ENCODE data around the gene OR9Q1.

The OR9Q1 gene

DNA sequence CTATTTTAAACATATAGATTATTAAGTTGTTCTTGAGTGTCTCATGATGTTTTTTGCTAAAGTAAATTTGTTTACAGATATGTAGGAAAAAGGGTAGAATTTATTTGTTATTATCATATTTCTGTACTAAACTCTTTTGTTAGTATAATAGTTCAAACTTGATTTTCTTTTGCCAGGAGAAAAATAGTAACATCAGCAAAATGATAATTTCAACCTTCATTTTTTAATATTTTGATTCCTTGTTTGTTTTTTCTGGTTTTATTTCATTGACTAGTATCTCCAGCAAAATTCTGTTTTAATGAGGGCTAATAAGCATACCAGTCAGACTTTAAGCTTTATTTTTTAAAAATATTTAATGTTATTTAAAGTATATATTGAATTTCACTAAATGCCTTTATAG, 192.8 kb downstream of the OR9Q1 start:
- Histone ChIP-seq H3K36me3 (no peaks in the 10 kb centered on the region), H3K4me3 (ENCODE audit: low read depth in 1 of 2, low read length in 1 of 2) (no peak overlapping the region), H3K4me1 (ENCODE audit: control insufficient read depth in 1 of 2, insufficient read depth in 1 of 2, low read depth in 1 of 2, low read length in 1 of 2) (no peaks in the 10 kb centered on the region), H3K27ac (no peak overlapping the region), H3K9me3 (no peaks in the 10 kb centered on the region), H3K27me3 (no peaks in the 10 kb centered on the region)
- TF ChIP-seq, protein P1, sequence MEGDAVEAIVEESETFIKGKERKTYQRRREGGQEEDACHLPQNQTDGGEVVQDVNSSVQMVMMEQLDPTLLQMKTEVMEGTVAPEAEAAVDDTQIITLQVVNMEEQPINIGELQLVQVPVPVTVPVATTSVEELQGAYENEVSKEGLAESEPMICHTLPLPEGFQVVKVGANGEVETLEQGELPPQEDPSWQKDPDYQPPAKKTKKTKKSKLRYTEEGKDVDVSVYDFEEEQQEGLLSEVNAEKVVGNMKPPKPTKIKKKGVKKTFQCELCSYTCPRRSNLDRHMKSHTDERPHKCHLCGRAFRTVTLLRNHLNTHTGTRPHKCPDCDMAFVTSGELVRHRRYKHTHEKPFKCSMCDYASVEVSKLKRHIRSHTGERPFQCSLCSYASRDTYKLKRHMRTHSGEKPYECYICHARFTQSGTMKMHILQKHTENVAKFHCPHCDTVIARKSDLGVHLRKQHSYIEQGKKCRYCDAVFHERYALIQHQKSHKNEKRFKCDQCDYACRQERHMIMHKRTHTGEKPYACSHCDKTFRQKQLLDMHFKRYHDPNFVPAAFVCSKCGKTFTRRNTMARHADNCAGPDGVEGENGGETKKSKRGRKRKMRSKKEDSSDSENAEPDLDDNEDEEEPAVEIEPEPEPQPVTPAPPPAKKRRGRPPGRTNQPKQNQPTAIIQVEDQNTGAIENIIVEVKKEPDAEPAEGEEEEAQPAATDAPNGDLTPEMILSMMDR (IDR thresholded peaks at IDR 0.05): no peak

DNA sequence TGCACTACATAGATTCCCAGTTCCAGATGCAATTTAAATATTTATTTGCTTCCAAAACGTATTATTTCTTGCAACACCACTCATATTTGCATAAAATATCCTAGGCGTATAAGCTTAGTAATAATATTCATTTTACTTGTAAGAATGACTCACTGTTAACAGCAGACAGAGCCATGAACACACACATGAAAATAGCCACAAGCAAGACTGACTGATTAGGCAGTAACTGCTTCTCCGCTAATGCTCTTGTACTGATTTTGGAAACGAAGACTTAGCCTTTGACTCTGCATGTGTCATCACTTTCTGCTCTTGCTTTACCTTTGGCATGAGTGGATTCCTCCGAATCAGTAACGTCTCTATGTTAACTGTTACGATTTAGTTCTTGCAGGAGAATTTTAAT, 199.0 kb downstream of the OR9Q1 start:
- Histone ChIP-seq H3K27me3 (no peaks in the 10 kb centered on the region), H3K27ac (no peak overlapping the region), H3K4me3 (ENCODE audit: low read depth in 1 of 2, low read length in 1 of 2) (no peak overlapping the region), H3K36me3 (no peaks in the 10 kb centered on the region), H3K4me1 (ENCODE audit: control insufficient read depth in 1 of 2, insufficient read depth in 1 of 2, low read depth in 1 of 2, low read length in 1 of 2) (no peaks in the 10 kb centered on the region), H3K9me3 (no peaks in the 10 kb centered on the region)
- TF ChIP-seq, protein P1 (IDR thresholded peaks at IDR 0.05): no peak

DNA sequence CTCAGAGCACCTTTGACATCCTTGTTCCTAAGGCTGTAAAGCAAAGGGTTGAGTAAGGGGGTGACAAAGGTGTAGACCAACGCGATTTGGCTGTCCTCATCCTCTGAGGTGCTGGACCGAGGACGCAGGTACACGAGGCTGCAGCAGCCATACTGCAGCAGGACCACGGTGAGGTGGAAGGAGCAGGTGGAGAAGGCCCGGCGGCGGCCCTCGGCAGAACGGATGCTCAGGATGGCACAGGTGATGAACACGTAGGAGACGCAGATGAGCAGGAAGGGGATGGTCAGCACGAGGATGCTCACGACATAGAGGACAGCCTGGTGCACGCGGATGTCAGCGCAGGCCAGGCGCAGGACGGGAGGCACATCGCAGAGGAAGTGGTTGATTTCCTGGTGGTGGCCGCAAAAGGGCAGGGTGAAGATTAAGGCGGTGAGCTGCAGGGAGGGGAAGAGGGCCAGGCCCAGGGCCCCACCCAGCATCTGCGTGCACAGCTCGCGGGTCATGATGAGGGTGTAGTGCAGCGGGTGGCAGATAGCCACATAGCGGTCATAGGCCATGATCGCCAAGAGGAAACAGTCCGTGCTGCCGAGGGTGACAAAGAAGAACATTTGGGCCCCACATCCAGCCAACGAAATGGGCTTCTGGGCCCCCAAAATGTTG, 204.4 kb downstream of the OR9Q1 start:
- no peaks in the 10 kb centered on the region for H3K36me3 ChIP-seq
- no peaks in the 10 kb centered on the region for H3K9me3 ChIP-seq
- no peak overlapping the region for H3K27ac ChIP-seq
- H3K4me1 ChIP-seq (ENCODE audit: control insufficient read depth in 1 of 2, insufficient read depth in 1 of 2, low read depth in 1 of 2, low read length in 1 of 2): no peaks in the 10 kb centered on the region
- H3K27me3 ChIP-seq: no peaks in the 10 kb centered on the region
- TF ChIP-seq, protein P1 (IDR thresholded peaks at IDR 0.05): no peak
- H3K4me3 ChIP-seq (ENCODE audit: low read depth in 1 of 2, low read length in 1 of 2): no peak overlapping the region
